Gastrocnemius medialis (tissue), 4 donors: ENCODE data around the gene CTPS2.
"Not testable (repeated sequence)": the region's sequence is repeated elsewhere in the genome, so short reads cannot be mapped to it uniquely, and the experiment has no call there.

ENCODE experiments used
- POLR2A ChIP-seq, 2 donors: fragments of 450-650 bp; IDR thresholded peaks; one replicate each; pipeline ENCODE4 v1.6.1; 2017; ENCODE audit warnings: antibody characterized with exemption in 2 of 2, mild to moderate bottlenecking in 2 of 2, moderate library complexity in 2 of 2
- TF ChIP-seq, protein P1 (sequence below), 5 experiments: fragments of 450-650 bp in 3 of 5; fragments of 200-600 bp in 2 of 5; sonication (generic) in 2 of 5; IDR thresholded peaks in 4 of 5; conservative IDR thresholded peaks in 1 of 5; 1 replicate in 4 of 5; 2 replicates in 1 of 5; pipeline ENCODE4 v1.5.1; 2016 to 2019; ENCODE audit warnings: antibody characterized with exemption in 5 of 5, mild to moderate bottlenecking in 3 of 5, moderate library complexity in 3 of 5

DNA sequence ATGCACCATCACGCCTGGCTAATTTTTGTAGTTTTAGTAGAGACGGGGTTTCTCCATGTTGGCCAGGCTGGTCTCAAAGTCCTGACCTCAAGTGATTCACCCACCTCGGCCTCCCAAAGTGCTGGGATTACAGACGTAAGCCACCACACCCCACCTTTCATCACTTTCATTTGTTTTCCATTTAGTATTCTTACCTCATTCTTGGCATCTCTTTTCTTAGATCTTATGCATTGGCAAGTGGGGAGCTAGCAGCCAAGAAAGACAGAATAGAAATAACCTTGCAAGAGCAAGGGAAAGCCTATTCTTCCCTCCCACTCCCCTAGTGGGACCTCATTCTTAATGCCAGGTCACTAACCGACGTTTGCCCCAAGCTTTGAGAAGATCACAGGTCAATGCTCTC, 84.0 kb downstream of the CTPS2 start:
- TF ChIP-seq, protein P1, sequence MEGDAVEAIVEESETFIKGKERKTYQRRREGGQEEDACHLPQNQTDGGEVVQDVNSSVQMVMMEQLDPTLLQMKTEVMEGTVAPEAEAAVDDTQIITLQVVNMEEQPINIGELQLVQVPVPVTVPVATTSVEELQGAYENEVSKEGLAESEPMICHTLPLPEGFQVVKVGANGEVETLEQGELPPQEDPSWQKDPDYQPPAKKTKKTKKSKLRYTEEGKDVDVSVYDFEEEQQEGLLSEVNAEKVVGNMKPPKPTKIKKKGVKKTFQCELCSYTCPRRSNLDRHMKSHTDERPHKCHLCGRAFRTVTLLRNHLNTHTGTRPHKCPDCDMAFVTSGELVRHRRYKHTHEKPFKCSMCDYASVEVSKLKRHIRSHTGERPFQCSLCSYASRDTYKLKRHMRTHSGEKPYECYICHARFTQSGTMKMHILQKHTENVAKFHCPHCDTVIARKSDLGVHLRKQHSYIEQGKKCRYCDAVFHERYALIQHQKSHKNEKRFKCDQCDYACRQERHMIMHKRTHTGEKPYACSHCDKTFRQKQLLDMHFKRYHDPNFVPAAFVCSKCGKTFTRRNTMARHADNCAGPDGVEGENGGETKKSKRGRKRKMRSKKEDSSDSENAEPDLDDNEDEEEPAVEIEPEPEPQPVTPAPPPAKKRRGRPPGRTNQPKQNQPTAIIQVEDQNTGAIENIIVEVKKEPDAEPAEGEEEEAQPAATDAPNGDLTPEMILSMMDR (IDR thresholded peaks at IDR 0.05 in 4 of 5, conservative IDR thresholded peaks at IDR 0.05 in 1 of 5), result not testable (repeated sequence)
- not testable (repeated sequence) for TF ChIP-seq POLR2A (IDR thresholded peaks at IDR 0.05)
